HG02884 (cell line): Measurements from ENCODE around the gene MBD3L3.
"Not testable (repeated sequence)": the region's sequence is repeated elsewhere in the genome, so short reads cannot be mapped to it uniquely, and the experiment has no call there.

Experiments used
- ATAC-seq: cut with Tn5 transposase; IDR thresholded peaks from one replicate; pipeline ENCODE4 v1.9.1; 2021; ENCODE audit warnings: mild to moderate bottlenecking, moderate library complexity; ENCODE audit not compliant: unreplicated experiment

MBD3L3 gene

GRCh38 chr19:7058576-7058975 is at the start of gene MBD3L3:
MBD3L3 (minus strand) TSS chr19:7058676; CDS start chr19:7058605, 71 bp downstream.
- ATAC-seq = not testable (repeated sequence)

- no peak for ATAC-seq
These were observed 48.5 kb upstream of the MBD3L3 start for GRCh38 chr19:7106711-7107657.

GRCh38 chr19:7104747-7105447 is 46.4 kb upstream of the MBD3L3 start:
- no peak for ATAC-seq

GRCh38 chr19:7101498-7102253 is 43.2 kb upstream of the MBD3L3 start:
- no peak for ATAC-seq

GRCh38 chr19:7099597-7099921 is 41.1 kb upstream of the MBD3L3 start:
- ATAC-seq = no peak

- ATAC-seq = peak; percentile 84
These were observed 40.5 kb upstream of the MBD3L3 start for GRCh38 chr19:7098701-7099596.

GRCh38 chr19:7098096-7098495 is 39.6 kb upstream of the MBD3L3 start:
- ATAC-seq = no peak

- ATAC-seq = no peak
These were observed 30.5 kb upstream of the MBD3L3 start for GRCh38 chr19:7088999-7089398.

GRCh38 chr19:7083076-7083956 is 24.8 kb upstream of the MBD3L3 start:
- ATAC-seq = no peak

- no peak for ATAC-seq
These were observed 19.5 kb upstream of the MBD3L3 start for GRCh38 chr19:7078008-7078407.

- no peak for ATAC-seq
These were observed 17.7 kb upstream of the MBD3L3 start for GRCh38 chr19:7076151-7076550.

GRCh38 chr19:7074705-7075282 is 16.3 kb upstream of the MBD3L3 start:
- ATAC-seq = no peak

GRCh38 chr19:7072541-7072940 is 14.1 kb upstream of the MBD3L3 start:
- no peak for ATAC-seq

- no peak for ATAC-seq
These were observed 11.4 kb upstream of the MBD3L3 start for GRCh38 chr19:7069904-7070226.

GRCh38 chr19:7069042-7069903 is 10.8 kb upstream of the MBD3L3 start, which contains the start of gene ZNF557:
ZNF557 (plus strand) TSS chr19:7069703; CDS start chr19:7075075, 5,372 bp downstream.
- ATAC-seq = peak; percentile 84

- ATAC-seq = no peak
These were observed 10.1 kb upstream of the MBD3L3 start for GRCh38 chr19:7068599-7068998.

- ATAC-seq = no peak
These were observed 9.2 kb upstream of the MBD3L3 start for GRCh38 chr19:7067716-7068115.

- not testable (repeated sequence) for ATAC-seq
These were observed 8.6 kb upstream of the MBD3L3 start for GRCh38 chr19:7067122-7067521.
